Thyroid gland (tissue), 4 donors: Measurements from ENCODE around the gene SEMA3C. TPM values are rescaled to one million over a fixed set of nuclear protein-coding genes. Genes with fewer than 3 reads are reported as not detected.

Source experiments
- DNase-seq, 2 donors: peaks; one replicate each; pipeline ENCODE4 v3.0.0-alpha.2; 2019
- H3K27ac ChIP-seq, 3 donors: fragments of 200-600 bp; sonication (generic); 1 replicate in 2 of 3; 2 replicates in 1 of 3; pipeline ENCODE4 v1.5.1; 2016 to 2019; ENCODE audit warnings: mild to moderate bottlenecking in 1 of 3, moderate library complexity in 1 of 3
- H3K27me3 ChIP-seq: fragments of 200-600 bp; sonication (generic); one replicate; pipeline ENCODE4 v1.5.1; 2019
- H3K36me3 ChIP-seq, 2 donors: fragments of 200-600 bp; sonication (generic); one replicate each; pipeline ENCODE4 v1.5.1; 2016 to 2019
- H3K4me1 ChIP-seq, 2 donors: fragments of 200-600 bp; sonication (generic); one replicate each; pipeline ENCODE4 v1.5.1; 2017 to 2019
- H3K4me3 ChIP-seq, 3 donors: fragments of 200-600 bp; sonication (generic); replicated peaks in 1 of 3; 1 replicate in 2 of 3; 2 replicates in 1 of 3; pipeline ENCODE4 v1.5.1; 2016; ENCODE audit warnings: mild to moderate bottlenecking in 1 of 3
- H3K9me3 ChIP-seq: fragments of 200-600 bp; sonication (generic); one replicate; pipeline ENCODE4 v1.5.1; 2017
- CTCF ChIP-seq, 6 experiments: fragments of 200-600 bp in 3 of 6; fragments of 450-650 bp in 3 of 6; sonication (generic) in 3 of 6; IDR thresholded peaks; one replicate each; pipeline ENCODE4 v1.5.1; 2016 to 2019; ENCODE audit warnings: antibody characterized with exemption in 6 of 6, mild to moderate bottlenecking in 2 of 6, inconsistent platforms in 1 of 6, moderate library complexity in 1 of 6
- POLR2A ChIP-seq, 2 donors: fragments of 450-650 bp; IDR thresholded peaks; one replicate each; pipeline ENCODE4 v1.6.1; 2017; ENCODE audit warnings: antibody characterized with exemption in 2 of 2, mild to moderate bottlenecking in 2 of 2, moderate library complexity in 1 of 2
- WGBS, 2 donors: methylation state at CpG; one replicate each; pipeline ENCODE4 v1.1.5; 2017; 5-methylcytosine and 5-hydroxymethylcytosine counted together
- intact Hi-C: fragments of 100-400 bp; cut with DNase I; formaldehyde crosslinking; loops from one replicate; pipeline ENCODE4 v1.15.1; 2023
- total RNA-seq, 4 donors: library from RNA; depleted of rRNA; stranded (reverse); fragments of >200 nt; gene quantifications; one replicate each; pipeline ENCODE4 v1.2.3, GENCODE V29; 2016

The SEMA3C gene
- total RNA-seq, 4 donors from 2014 or later, result 4.0 to 24.0 (median 7.1) TPM

GRCh38 chr7:80848841-80849240 is 70.0 kb downstream of the SEMA3C start:
- TF ChIP-seq CTCF (IDR thresholded peaks at IDR 0.05) (no peak), POLR2A (IDR thresholded peaks at IDR 0.05) (no peak)
- Histone ChIP-seq H3K27me3 (no peaks in the 10 kb centered on the region), H3K36me3 (no peaks in the 10 kb centered on the region), H3K9me3 (no peaks in the 10 kb centered on the region), H3K4me3 (no peak overlapping the region), H3K27ac (no peak overlapping the region), H3K4me1 (no peaks in the 10 kb centered on the region)
- intact Hi-C loops, result no loop called here
- 55 to 56% methylated on average over 5 of the region's 5 CpGs for WGBS, 2 donors
- no peak for DNase-seq

DNA sequence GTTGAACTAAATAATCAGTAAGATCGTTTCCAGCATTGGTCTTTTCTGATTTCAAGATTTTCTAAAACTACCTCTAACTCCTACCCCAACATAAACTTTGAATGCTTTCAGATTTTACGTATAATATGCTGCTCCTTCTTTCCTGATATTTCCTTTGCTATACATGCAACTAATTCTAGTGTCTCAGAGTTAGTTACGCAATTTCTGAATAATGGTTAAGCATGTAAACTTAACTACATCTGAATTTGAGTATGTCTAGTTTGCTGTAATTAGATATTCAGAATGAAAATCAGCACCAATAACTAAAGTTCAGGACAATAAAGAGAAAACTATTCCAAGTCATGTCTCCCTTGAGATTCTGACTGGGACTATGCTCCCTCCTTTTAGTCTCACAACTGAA is 71.0 kb downstream of the SEMA3C start:
- WGBS, 2 donors, result 87 to 92% methylated on average over 3 of the region's 3 CpGs
- Histone ChIP-seq H3K27ac (no peak overlapping the region), H3K4me3 (no peak overlapping the region), H3K36me3 (no peaks in the 10 kb centered on the region), H3K9me3 (no peaks in the 10 kb centered on the region), H3K27me3 (no peaks in the 10 kb centered on the region), H3K4me1 (no peaks in the 10 kb centered on the region)
- no peak for DNase-seq
- intact Hi-C loops, result no loop called here
- TF ChIP-seq POLR2A (IDR thresholded peaks at IDR 0.05) (no peak), CTCF (IDR thresholded peaks at IDR 0.05) (no peak)

DNA sequence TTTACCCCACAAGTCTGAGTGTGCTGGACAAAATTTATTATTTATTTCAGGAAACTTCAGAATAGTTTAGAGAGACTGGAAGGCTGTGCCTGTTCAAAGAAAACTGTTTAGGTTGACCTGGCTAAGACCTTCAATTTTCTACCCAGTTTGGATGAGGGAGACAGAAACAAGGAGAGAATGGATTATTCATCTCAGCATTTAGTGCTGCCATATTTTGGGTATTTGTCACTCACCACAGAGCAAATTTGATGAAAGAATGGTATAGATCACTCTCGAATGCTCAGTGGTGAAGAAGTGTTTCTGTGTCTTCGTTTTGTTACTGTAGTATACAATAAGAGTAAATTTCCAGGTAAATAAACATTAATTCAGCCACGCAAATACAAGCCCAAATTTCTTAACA is 71.8 kb downstream of the SEMA3C start:
- no peak overlapping the region for H3K4me3 ChIP-seq
- no peaks in the 10 kb centered on the region for H3K27me3 ChIP-seq
- no peaks in the 10 kb centered on the region for H3K36me3 ChIP-seq
- TF ChIP-seq POLR2A (IDR thresholded peaks at IDR 0.05) (no peak), CTCF (IDR thresholded peaks at IDR 0.05) (no peak)
- 90 to 93% methylated on average over 3 of the region's 3 CpGs for WGBS, 2 donors
- intact Hi-C loops, result no loop called here
- H3K4me1 ChIP-seq, result no peaks in the 10 kb centered on the region
- no peak for DNase-seq
- H3K27ac ChIP-seq, result no peak overlapping the region
- no peaks in the 10 kb centered on the region for H3K9me3 ChIP-seq

DNA sequence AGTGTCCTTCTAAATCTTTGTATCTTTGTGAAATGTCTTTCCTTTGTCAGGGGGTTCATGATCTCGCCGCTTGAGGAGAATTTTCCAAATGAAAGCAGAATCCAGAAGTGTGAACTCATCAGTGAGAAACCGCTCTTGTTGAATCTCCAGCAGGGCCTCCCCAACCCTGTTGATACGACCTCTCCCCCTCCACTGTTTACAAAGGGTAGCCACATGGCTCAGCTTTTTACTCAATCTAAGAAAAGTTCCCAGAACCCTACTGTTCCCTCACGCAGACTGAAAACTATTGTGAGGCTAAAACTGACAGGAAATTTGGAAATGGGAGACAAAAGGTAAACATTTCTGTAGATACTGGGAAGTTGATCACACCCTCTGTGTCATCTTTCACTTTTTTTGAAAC is 73.9 kb downstream of the SEMA3C start:
- Histone ChIP-seq H3K9me3 (no peaks in the 10 kb centered on the region), H3K4me1 (no peaks in the 10 kb centered on the region), H3K4me3 (no peak overlapping the region), H3K36me3 (no peaks in the 10 kb centered on the region), H3K27me3 (no peaks in the 10 kb centered on the region), H3K27ac (no peak overlapping the region)
- WGBS, 2 donors, result 88 to 93% methylated on average over 5 of the region's 5 CpGs
- DNase-seq, result no peak
- intact Hi-C loops, result no loop called here
- no peak for TF ChIP-seq CTCF (IDR thresholded peaks at IDR 0.05)
- TF ChIP-seq POLR2A (IDR thresholded peaks at IDR 0.05), result no peak

- Histone ChIP-seq H3K36me3 (no peaks in the 10 kb centered on the region), H3K4me3 (no peak overlapping the region), H3K27me3 (no peaks in the 10 kb centered on the region), H3K9me3 (no peaks in the 10 kb centered on the region), H3K27ac (no peak overlapping the region), H3K4me1 (no peaks in the 10 kb centered on the region)
- intact Hi-C loops, result no loop called here
- DNase-seq, result no peak
- WGBS, 2 donors, result 76 to 89% methylated on average over 2 of the region's 2 CpGs
- TF ChIP-seq CTCF (IDR thresholded peaks at IDR 0.05) (no peak), POLR2A (IDR thresholded peaks at IDR 0.05) (no peak)
Measured at GRCh38 chr7:80843018-80843677, 75.7 kb downstream of the SEMA3C start.
